Measurements from ENCODE around the gene MSRB3.

Gene MSRB3

GRCh38 chr12:65327207-65328076, 49.0 kb downstream of the MSRB3 start:
- DNase-seq = no peak

DNA sequence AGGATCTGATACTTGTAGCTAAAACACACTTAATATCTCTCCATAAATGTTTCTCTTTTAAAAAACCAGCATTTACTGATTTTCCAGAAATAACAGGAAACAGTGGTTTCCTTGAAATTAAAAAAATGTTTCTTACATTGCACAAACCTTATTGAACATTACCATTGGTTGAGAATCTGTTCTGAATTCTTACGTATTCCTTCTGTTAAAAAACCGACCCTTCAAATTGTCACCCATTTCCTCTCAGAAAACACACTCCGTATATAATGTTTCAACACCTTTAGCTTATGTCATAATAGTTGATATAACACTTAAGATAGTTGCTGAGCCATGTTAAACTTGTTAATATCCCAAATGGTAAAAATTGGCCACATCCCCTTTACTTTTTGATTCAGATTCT, 51.2 kb downstream of the MSRB3 start:
- DNase-seq = peak; percentile 33

- no peak for DNase-seq
Measured at GRCh38 chr12:65330331-65330730, 51.8 kb downstream of the MSRB3 start.

DNA sequence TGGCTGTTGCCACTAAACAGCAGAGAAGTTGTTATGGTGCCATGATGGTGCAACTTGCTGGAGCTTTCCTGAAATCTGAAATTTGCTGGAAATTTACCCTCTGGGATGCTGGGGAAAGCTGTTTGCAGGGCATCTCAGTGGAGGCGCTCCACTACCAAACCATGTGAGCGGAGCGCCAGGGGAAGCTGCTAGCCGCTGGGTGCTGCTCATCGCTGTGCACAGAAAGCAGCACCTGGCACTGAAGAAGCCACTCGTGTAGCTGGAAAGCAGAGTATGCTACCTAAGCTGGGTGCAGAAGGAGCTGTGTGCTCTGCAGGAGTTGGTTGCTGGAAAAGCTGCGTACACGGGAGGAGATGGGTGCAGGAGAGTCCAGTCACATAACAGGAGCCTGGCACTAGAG, 53.0 kb downstream of the MSRB3 start:
- no peak for DNase-seq

- DNase-seq = no peak
Measured at GRCh38 chr12:65333649-65334048, 55.2 kb downstream of the MSRB3 start.

DNA sequence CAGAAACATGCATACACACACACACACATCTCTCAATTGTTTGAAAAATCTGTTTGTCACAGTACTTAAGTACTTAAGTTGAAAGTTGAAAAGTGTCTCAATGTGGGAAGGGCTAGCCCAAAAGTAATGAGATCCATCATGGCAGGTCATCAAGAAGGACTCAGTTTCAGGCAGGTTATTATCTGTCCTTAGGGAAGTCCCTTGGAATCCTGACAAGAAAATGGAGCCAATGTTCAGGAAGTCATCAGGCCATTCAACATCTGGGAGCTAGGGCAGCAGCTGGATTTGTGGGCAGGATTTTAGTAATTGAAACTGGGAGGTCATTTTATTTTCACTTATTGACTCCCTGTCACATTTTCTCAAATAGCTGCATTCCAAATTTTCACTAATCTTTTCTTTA, 56.0 kb downstream of the MSRB3 start:
- DNase-seq = no peak

- no peak for DNase-seq
Measured at GRCh38 chr12:65335021-65335714, 56.7 kb downstream of the MSRB3 start.

- DNase-seq = no peak
Measured at GRCh38 chr12:65335981-65336380, 57.5 kb downstream of the MSRB3 start.

DNA sequence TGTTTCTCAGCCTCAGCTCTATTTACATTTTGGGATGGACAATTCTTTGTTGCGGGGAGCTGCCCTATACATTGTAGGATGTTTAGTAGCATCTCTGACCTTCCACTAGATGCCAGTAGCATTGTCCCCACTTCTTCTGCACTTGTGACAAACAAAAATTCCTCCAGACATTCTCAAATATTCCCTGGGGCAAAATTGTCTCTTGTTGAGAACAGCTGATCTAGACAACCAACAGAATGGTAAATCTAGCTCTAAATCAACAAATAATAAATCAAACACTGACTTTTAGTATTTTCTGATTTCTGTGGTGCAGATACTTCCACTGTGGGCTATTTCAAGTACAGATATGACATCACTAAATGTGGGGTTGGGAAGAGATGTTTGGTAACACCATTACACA, 60.7 kb downstream of the MSRB3 start:
- no peak for DNase-seq

DNA sequence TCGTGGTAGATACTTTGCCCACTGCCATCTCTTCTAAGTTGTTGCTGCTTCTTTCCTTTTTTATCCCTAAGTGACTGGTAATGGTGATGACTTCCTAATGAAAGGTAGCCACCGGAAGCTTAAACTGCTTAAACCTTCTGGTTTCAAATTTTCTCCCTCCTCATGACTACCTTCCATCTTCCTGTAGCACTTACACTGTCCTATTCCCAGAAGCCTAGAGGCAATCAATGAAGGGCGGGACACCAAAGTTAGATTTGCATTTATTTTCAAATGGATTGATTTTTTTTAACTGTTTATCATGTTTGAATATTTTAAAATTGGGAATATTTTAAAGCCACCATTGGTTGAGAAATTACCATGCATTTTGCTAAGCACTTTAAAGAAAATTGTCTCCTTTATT, 64.7 kb downstream of the MSRB3 start:
- DNase-seq = no peak

DNA sequence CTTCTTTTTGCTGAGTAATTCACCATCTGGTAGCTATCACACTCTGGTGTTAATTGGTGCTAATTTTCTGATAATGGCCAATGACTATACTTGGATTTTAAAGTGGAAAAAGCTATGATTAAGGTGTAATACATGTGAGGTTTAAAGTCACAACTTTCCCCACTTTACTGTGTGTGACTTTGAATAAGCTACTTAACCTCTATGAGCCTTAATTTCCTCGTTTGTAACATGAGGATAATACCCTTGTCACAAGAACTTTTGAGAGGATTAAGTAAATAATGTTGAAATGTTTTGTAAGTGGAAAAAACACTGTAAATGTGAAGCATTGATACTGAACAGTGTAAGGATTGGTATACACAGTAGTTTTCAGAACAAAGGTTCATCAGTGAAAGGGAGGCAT, 65.3 kb downstream of the MSRB3 start:
- DNase-seq = no peak

DNA sequence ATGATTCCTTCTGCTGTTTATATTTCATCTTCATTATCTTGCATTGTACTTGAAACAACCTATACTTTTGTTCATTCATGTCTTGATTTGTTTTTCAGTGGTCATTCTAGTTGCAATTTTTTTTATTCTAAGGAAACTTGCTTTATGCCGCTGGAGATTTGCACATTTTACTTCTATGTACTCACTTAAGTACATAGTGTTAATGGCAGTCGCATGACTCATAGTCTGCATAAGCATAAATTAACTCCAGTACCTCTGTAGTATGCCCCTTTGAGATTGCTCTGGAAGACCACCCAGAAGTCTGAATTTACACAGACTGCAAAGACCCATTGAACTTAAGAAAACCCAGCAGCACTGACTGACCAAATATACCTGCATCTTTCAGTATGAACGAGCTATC, 77.0 kb downstream of the MSRB3 start:
- DNase-seq = no peak

- no peak for DNase-seq
Measured at GRCh38 chr12:65362234-65363031, 84.0 kb downstream of the MSRB3 start.

- no peak for DNase-seq
Measured at GRCh38 chr12:65364046-65364445, 85.6 kb downstream of the MSRB3 start.

GRCh38 chr12:65367396-65367795, 88.9 kb downstream of the MSRB3 start:
- peak; percentile 81 for DNase-seq

DNA sequence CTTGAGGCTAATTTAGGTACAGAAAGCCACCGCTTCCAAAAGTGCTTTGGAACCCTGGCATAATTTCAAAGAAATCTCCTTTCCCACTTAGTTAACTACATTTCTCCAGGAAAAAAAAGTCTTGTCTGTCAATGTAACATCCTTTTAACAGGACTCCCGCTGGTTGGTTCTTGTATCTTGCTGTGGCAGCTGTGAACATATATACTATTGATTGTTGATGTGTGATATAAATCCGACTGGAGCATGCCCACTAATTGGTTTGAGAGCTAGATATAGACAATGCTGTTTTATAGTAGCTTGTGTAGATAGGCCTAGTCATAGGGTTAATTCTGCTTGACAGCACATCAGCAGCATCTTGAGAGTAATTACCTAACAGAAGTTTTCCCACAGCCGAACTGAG, 89.6 kb downstream of the MSRB3 start:
- DNase-seq = no peak

GRCh38 chr12:65372574-65372973, 94.1 kb downstream of the MSRB3 start:
- no peak for DNase-seq

- peak; percentile 16 for DNase-seq
Measured at GRCh38 chr12:65384240-65384639, 105.8 kb downstream of the MSRB3 start.

- DNase-seq = no peak
Measured at GRCh38 chr12:65387396-65387795, 108.9 kb downstream of the MSRB3 start.

GRCh38 chr12:65389436-65389835, 111.0 kb downstream of the MSRB3 start:
- DNase-seq = no peak

DNA sequence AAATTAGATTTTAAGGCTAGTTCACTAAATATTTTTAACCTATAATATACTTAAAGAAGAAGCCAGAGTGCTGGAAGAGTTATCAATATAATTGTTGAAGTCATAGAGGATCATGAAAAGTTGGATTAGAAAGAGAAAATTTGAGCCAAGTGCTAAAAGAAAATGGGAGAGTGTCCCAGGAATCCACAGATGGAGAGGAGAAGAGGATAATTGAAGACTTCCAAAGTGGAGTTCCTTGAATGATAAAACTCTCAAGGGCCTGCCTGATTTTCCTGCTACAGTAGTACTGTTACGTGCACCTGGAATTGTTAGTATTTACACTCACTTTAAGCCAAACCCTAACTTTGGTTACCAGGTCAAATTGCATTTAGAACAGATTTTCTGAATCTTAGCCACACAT, 113.2 kb downstream of the MSRB3 start:
- DNase-seq = no peak

DNA sequence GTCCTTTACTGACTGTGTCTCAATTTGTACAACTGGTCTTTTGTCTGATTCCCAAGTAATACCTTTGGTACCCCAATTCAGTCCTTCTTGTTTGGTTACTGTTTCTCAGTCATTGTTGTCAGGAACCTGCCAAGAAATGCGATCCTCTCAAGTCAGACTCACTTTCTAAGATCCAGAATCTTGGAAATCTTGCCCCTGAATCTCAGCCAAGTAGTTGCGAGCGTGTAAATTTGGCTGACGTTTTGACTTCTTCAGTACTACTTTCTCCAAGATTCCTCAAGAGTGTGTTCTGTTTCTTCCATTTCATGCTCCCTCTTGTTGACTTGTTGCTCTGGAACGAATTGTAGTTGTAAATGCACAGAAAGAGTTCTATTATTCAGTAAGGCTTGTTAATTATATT, 114.0 kb downstream of the MSRB3 start:
- no peak for DNase-seq

DNA sequence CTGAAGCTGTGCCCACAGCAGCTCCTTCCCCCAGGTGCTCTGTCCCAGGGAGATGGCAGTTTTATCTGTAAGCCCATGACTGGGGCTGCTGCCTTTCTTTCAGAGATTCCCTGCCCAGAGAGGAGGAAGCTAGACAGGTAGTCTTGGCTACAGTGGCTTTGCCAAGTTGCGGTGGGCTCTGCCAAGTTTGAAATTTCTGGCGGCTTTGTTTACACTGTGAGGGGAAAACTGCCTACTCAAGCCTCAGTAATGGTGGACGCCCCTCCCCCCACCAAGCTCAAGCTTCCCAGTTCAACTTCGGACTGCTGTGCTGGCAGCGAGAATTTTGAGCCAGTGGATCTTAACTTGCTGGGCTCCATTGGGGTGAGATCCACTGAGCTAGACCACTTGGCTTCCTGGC, 124.7 kb downstream of the MSRB3 start:
- DNase-seq = no peak
